Measurements from ENCODE around the gene MAGEB1. TPM values are rescaled to one million over a fixed set of nuclear protein-coding genes. Genes with fewer than 3 reads are reported as not detected.

The MAGEB1 gene
- total RNA-seq, 1 experiment from 2014 or later = not detected

GRCh38 chrX:30296408-30297254, 49.7 kb downstream of the MAGEB1 start:
- H3K9me2 ChIP-seq (replicated peaks; ENCODE audit: low read length) = no peaks in the 10 kb centered on the region
- BruUV-seq (replicated peaks) = no TSS peak
- intact Hi-C loops (cut with micrococcal nuclease) = no loop called here

GRCh38 chrX:30301208-30301607, 54.3 kb downstream of the MAGEB1 start:
- intact Hi-C loops (cut with micrococcal nuclease) = no loop called here
- no peak overlapping the region for H3K9ac ChIP-seq (ENCODE audit: low read length)
- H3K4me1 ChIP-seq (ENCODE audit: insufficient read depth, low read length) = peaks cover 30% of the 10 kb centered on the region
- ChIA-PET POLR2A (ENCODE audit: unreplicated experiment) (no interaction called here), CTCF (no interaction called here)
- no peaks in the 10 kb centered on the region for H4K20me1 ChIP-seq (ENCODE audit: low read length)
- H3K36me3 ChIP-seq (ENCODE audit: low read depth, low read length) = no peaks in the 10 kb centered on the region
- TF ChIP-seq EZH2 (IDR thresholded peaks at IDR 0.05; ENCODE audit: low read length, unreplicated experiment) (no peak), EZH2phosphoT487 (IDR thresholded peaks at IDR 0.05; ENCODE audit: borderline replicate concordance, low read length) (no peak), CTCF (conservative IDR thresholded peaks at IDR 0.05; ENCODE audit: low read depth, low read length) (no peak)
- H3K4me3 ChIP-seq (ENCODE audit: low read length) = no peak overlapping the region
- no peaks in the 10 kb centered on the region for H3F3A ChIP-seq (ENCODE audit: low read length, unreplicated experiment)
- H3K79me2 ChIP-seq (ENCODE audit: low read length) = no peaks in the 10 kb centered on the region
- ATAC-seq (no peak), DNase-seq (no peak)
- BruUV-seq (replicated peaks) = no TSS peak
- H3K27ac ChIP-seq (ENCODE audit: low read length) = no peak overlapping the region
- H3K4me2 ChIP-seq (ENCODE audit: low read length) = no peak overlapping the region
- H3K27me3 ChIP-seq (ENCODE audit: low read length) = no peaks in the 10 kb centered on the region
- H3K9me3 ChIP-seq (ENCODE audit: low read length) = no peaks in the 10 kb centered on the region
- H3K9me2 ChIP-seq (replicated peaks; ENCODE audit: low read length) = no peaks in the 10 kb centered on the region
- H2AFZ ChIP-seq (ENCODE audit: low read length) = no peak overlapping the region

More at GRCh38 chrX:30296408-30297254, 49.7 kb downstream of the MAGEB1 start:
- no peak overlapping the region for H3K9ac ChIP-seq (ENCODE audit: low read length)
- H4K20me1 ChIP-seq (ENCODE audit: low read length) = no peaks in the 10 kb centered on the region
- H3K4me3 ChIP-seq (ENCODE audit: low read length) = no peak overlapping the region
- H2AFZ ChIP-seq (ENCODE audit: low read length) = 0 out of 2 replicates have a peak overlapping the region, but pooled peaks have one; percentile 29
- DNase-seq (peak; percentile 29), ATAC-seq (peak; percentile 82)
- ChIA-PET CTCF (no interaction called here), POLR2A (ENCODE audit: unreplicated experiment) (no interaction called here)
- no peaks in the 10 kb centered on the region for H3K27me3 ChIP-seq (ENCODE audit: low read length)
- peaks cover 14% of the 10 kb centered on the region for H3K4me1 ChIP-seq (ENCODE audit: insufficient read depth, low read length)
- peak overlapping the region; percentile 8; the same call in 1 of the 2 replicates for H3K4me2 ChIP-seq (ENCODE audit: low read length)
- H3F3A ChIP-seq (ENCODE audit: low read length, unreplicated experiment) = no peaks in the 10 kb centered on the region
- TF ChIP-seq EZH2phosphoT487 (IDR thresholded peaks at IDR 0.05; ENCODE audit: borderline replicate concordance, low read length) = no peak
- no peak for TF ChIP-seq EZH2 (IDR thresholded peaks at IDR 0.05; ENCODE audit: low read length, unreplicated experiment)
- no peak for TF ChIP-seq CTCF (conservative IDR thresholded peaks at IDR 0.05; ENCODE audit: low read depth, low read length)
- H3K9me3 ChIP-seq (ENCODE audit: low read length) = no peaks in the 10 kb centered on the region
- no peaks in the 10 kb centered on the region for H3K36me3 ChIP-seq (ENCODE audit: low read depth, low read length)
- 0 out of 2 replicates have a peak overlapping the region, but pooled peaks have one; percentile 20 for H3K27ac ChIP-seq (ENCODE audit: low read length)
- no peaks in the 10 kb centered on the region for H3K79me2 ChIP-seq (ENCODE audit: low read length)

Other genes starting within 250 kb of the MAGEB1 start
- gene MAGEB2, start 31.6 kb upstream of the MAGEB1 start, total RNA-seq (2014; rRNA removed) = not detected in 2 replicates
- gene MAGEB3, start 16.5 kb upstream of the MAGEB1 start, total RNA-seq (2014; rRNA removed) = not detected in 2 replicates
- gene MAGEB4, start 5.1 kb upstream of the MAGEB1 start, total RNA-seq (2014; rRNA removed) = not detected in 2 replicates
- gene NR0B1, start 62.2 kb downstream of the MAGEB1 start, total RNA-seq (2014; rRNA removed) = not detected in 2 replicates